ENCODE measurements around the gene FAM120A.

GRCh38 chr9:93457006-93457405, 5.5 kb downstream of the FAM120A start:
- TF ChIP-seq CTCF (IDR thresholded peaks at IDR 0.05) (no peak), POLR2A (IDR thresholded peaks at IDR 0.05) (no peak)
